Measurements from ENCODE around the gene FUT8. TPM values are rescaled to one million over a fixed set of nuclear protein-coding genes. Genes with fewer than 3 reads are reported as not detected.
"Not testable (repeated sequence)": the region's sequence is repeated elsewhere in the genome, so short reads cannot be mapped to it uniquely, and the experiment has no call there.

FUT8 gene
- total RNA-seq, 1 donor from 2014 or later, result 131 TPM

DNA sequence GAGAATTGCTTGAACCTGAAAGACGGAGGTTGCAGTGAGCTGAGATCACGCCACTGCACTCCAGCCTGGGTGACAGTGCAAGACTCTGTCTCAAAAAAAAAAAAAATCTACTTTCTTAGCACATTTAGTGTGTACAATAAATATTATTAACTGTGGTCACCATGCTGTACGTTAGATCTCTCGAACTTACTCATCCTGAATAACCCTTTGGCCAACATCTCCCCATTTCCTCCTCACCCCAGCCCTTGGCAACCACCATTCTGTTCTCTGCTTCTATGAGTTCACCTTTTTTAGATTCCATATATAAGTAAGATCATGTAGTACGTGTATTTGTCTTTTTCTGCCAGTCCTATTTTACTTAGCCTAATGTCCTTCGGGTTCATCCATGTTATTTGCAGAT is 13.4 kb downstream of the FUT8 start:
- peaks cover 4% of the 10 kb centered on the region for H3K4me1 Mint-ChIP-seq
- peaks cover 4% of the 10 kb centered on the region for H3K4me1 ChIP-seq
- H3K9me3 Mint-ChIP-seq, result peaks cover 10% of the 10 kb centered on the region
- H3F3A ChIP-seq (ENCODE audit: low read depth), result no peaks in the 10 kb centered on the region
- peaks cover 99% of the 10 kb centered on the region for H3K79me2 ChIP-seq (ENCODE audit: low read depth)
- H3K4me3 Mint-ChIP-seq, result no peak overlapping the region
- no peaks in the 10 kb centered on the region for H3K27me3 ChIP-seq
- H3K27ac ChIP-seq, result no peak overlapping the region
- H3K36me3 ChIP-seq, result no peaks in the 10 kb centered on the region
- no peak for DNase-seq (ENCODE audit: low spot score)
- no peak overlapping the region for H2AFZ ChIP-seq (replicated peaks)
- H3K9me3 ChIP-seq (ENCODE audit: low read depth), result no peaks in the 10 kb centered on the region
- H3K4me3 ChIP-seq, result no peak overlapping the region
- TF ChIP-seq EZH2phosphoT487 (IDR thresholded peaks at IDR 0.05), result no peak
- TF ChIP-seq EZH2 (IDR thresholded peaks at IDR 0.05), result no peak
- TF ChIP-seq, protein P1, sequence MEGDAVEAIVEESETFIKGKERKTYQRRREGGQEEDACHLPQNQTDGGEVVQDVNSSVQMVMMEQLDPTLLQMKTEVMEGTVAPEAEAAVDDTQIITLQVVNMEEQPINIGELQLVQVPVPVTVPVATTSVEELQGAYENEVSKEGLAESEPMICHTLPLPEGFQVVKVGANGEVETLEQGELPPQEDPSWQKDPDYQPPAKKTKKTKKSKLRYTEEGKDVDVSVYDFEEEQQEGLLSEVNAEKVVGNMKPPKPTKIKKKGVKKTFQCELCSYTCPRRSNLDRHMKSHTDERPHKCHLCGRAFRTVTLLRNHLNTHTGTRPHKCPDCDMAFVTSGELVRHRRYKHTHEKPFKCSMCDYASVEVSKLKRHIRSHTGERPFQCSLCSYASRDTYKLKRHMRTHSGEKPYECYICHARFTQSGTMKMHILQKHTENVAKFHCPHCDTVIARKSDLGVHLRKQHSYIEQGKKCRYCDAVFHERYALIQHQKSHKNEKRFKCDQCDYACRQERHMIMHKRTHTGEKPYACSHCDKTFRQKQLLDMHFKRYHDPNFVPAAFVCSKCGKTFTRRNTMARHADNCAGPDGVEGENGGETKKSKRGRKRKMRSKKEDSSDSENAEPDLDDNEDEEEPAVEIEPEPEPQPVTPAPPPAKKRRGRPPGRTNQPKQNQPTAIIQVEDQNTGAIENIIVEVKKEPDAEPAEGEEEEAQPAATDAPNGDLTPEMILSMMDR (IDR thresholded peaks at IDR 0.05), result no peak
- H3K27ac Mint-ChIP-seq, result no peak overlapping the region
- peaks cover 13% of the 10 kb centered on the region for H3K36me3 Mint-ChIP-seq
- H3K9ac ChIP-seq, result no peak overlapping the region
- H4K20me1 ChIP-seq (ENCODE audit: low read depth), result peaks cover 39% of the 10 kb centered on the region
- peaks cover 5% of the 10 kb centered on the region for H3K27me3 Mint-ChIP-seq (ENCODE audit: insufficient read depth, low read depth)
- no peak overlapping the region for H3K4me2 ChIP-seq

DNA sequence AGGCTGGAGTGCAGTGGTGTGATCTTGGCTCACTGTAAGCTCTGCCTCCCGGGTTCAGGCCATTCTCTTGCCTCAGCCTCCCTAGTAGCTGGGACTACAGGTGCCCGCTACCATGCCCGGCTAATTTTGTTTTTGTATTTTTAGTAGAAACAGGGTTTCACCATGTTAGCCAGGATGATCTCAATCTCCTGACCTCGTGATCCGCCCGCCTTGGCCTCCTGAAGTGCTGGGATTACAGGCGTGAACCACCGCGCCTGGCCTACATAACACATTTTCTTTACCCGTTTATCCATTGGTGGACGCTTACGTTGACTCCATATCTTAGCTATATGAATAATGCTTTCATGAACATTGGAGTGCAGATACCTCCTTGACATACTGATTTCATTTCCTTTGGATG is 14.4 kb downstream of the FUT8 start:
- H3K4me1 ChIP-seq; H3K4me3 ChIP-seq; H3K36me3 ChIP-seq; H3K9ac ChIP-seq; H3K27ac ChIP-seq; H3K9me3 ChIP-seq (ENCODE audit: low read depth); H3K27me3 ChIP-seq; H3K4me1 Mint-ChIP-seq; DNase-seq (ENCODE audit: low spot score); H2AFZ ChIP-seq (replicated peaks); H3K9me3 Mint-ChIP-seq; H3K4me2 ChIP-seq; H3F3A ChIP-seq (ENCODE audit: low read depth); H3K27ac Mint-ChIP-seq; H3K27me3 Mint-ChIP-seq (ENCODE audit: insufficient read depth, low read depth); H3K4me3 Mint-ChIP-seq: not testable (repeated sequence)
- peaks cover 13% of the 10 kb centered on the region for H3K36me3 Mint-ChIP-seq
- Histone ChIP-seq H3K79me2 (ENCODE audit: low read depth) (peaks cover 98% of the 10 kb centered on the region), H4K20me1 (ENCODE audit: low read depth) (peaks cover 36% of the 10 kb centered on the region)

DNA sequence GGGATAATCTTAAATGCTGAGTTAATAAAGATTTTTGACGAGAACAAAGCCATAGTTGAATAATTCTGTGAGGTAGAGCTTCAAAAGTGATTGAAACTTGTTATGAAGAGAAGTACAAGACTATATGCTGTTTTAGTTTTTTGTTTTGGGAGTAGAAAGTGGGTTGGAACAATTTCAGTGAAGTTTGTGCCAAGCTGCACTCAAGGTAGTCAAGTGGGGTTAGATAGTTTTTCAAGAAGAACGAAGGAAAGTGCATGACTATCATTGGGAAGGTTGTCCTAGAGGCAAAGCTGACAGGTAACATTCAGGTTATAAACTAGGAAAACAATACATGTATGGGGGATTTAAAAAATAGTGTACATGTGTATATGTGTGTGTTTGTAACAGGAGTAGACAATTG is 16.2 kb downstream of the FUT8 start:
- H3K4me1 ChIP-seq, result no peaks in the 10 kb centered on the region
- no peak overlapping the region for H2AFZ ChIP-seq (replicated peaks)
- Mint-ChIP-seq H3K4me1 (no peaks in the 10 kb centered on the region), H3K36me3 (peaks cover 14% of the 10 kb centered on the region), H3K4me3 (no peak overlapping the region), H3K27me3 (ENCODE audit: insufficient read depth, low read depth) (peaks cover 2% of the 10 kb centered on the region), H3K9me3 (peaks cover 4% of the 10 kb centered on the region), H3K27ac (no peak overlapping the region)
- TF ChIP-seq, protein P1 (IDR thresholded peaks at IDR 0.05), result no peak
- TF ChIP-seq EZH2 (IDR thresholded peaks at IDR 0.05), result no peak
- TF ChIP-seq EZH2phosphoT487 (IDR thresholded peaks at IDR 0.05), result no peak
- H3K9ac ChIP-seq, result no peak overlapping the region
- H4K20me1 ChIP-seq (ENCODE audit: low read depth), result peaks cover 44% of the 10 kb centered on the region
- no peak for DNase-seq (ENCODE audit: low spot score)
- H3K36me3 ChIP-seq, result no peaks in the 10 kb centered on the region
- no peak overlapping the region for H3K4me3 ChIP-seq
- H3K9me3 ChIP-seq (ENCODE audit: low read depth), result no peaks in the 10 kb centered on the region
- H3K27ac ChIP-seq, result no peak overlapping the region
- no peaks in the 10 kb centered on the region for H3K27me3 ChIP-seq
- peaks cover 6% of the 10 kb centered on the region for H3F3A ChIP-seq (ENCODE audit: low read depth)
- H3K79me2 ChIP-seq (ENCODE audit: low read depth), result peaks cover 98% of the 10 kb centered on the region
- H3K4me2 ChIP-seq, result no peak overlapping the region

DNA sequence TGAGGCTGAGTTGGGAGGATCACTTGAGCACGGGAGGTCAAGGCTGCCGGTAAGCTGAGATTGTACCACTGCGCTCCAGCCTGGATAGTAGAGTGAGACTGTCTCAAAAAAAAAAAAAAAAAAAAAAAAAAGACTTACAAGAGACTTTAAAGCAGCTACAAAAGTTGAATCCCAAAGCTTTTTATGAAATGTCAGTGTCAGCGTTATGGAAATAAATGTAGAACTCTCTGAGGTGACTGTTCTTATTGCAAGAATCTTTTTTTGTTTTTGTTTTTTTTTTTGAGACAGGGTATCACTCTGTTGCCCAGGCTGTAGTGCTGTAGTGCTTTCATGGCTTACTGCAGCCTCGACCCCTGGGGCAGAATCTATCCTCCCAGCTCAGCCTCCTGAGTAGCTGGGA is 17.2 kb downstream of the FUT8 start:
- Histone ChIP-seq H3F3A (ENCODE audit: low read depth) (peaks cover 10% of the 10 kb centered on the region), H4K20me1 (ENCODE audit: low read depth) (peaks cover 50% of the 10 kb centered on the region), H3K4me1 (peaks cover 5% of the 10 kb centered on the region), H3K9ac (no peak overlapping the region), H3K79me2 (ENCODE audit: low read depth) (peaks cover 98% of the 10 kb centered on the region), H3K27ac (no peak overlapping the region), H3K4me2 (no peak overlapping the region), H3K4me3 (no peak overlapping the region), H2AFZ (replicated peaks) (no peak overlapping the region), H3K27me3 (no peaks in the 10 kb centered on the region), H3K36me3 (no peaks in the 10 kb centered on the region), H3K9me3 (ENCODE audit: low read depth) (no peaks in the 10 kb centered on the region)
- no peak for TF ChIP-seq EZH2 (IDR thresholded peaks at IDR 0.05)
- no peak for TF ChIP-seq EZH2phosphoT487 (IDR thresholded peaks at IDR 0.05)
- TF ChIP-seq, protein P1 (IDR thresholded peaks at IDR 0.05), result no peak
- no peak for DNase-seq (ENCODE audit: low spot score)
- H3K4me3 Mint-ChIP-seq, result no peak overlapping the region
- no peak overlapping the region for H3K27ac Mint-ChIP-seq
- H3K4me1 Mint-ChIP-seq, result peaks cover 2% of the 10 kb centered on the region
- H3K27me3 Mint-ChIP-seq (ENCODE audit: insufficient read depth, low read depth), result peaks cover 2% of the 10 kb centered on the region
- H3K9me3 Mint-ChIP-seq, result peaks cover 4% of the 10 kb centered on the region
- peaks cover 18% of the 10 kb centered on the region for H3K36me3 Mint-ChIP-seq

Measured in neural progenitor cell (in vitro differentiated cells).